K562 (cell line): ENCODE measurements around the gene ZNF747. TPM values are rescaled to one million over a fixed set of nuclear protein-coding genes. Genes with fewer than 3 reads are reported as not detected.
"Not testable (repeated sequence)": the region's sequence is repeated elsewhere in the genome, so short reads cannot be mapped to it uniquely, and the experiment has no call there.

Experiments used
- ATAC-seq: fragments of 200-7000 bp; cut with Tn5 transposase; 3 replicates; pipeline ENCODE4 v1.9.1; 2020; ENCODE audit warnings: moderate library complexity
- BruUV-seq: library from RNA; stranded (reverse); fragments of 400-500 nt; replicated peaks from 2 replicates; lab custom pipeline; 2021; lab: Mats Ljungman, UMichigan
- CTCF ChIA-PET: fragments of 300-600 bp; formaldehyde crosslinking; extraction: SDS; loops from one replicate; lab custom pipeline; 2021; ENCODE audit warnings: low intra/inter-chr PET ratio; lab: Yijun Ruan, JAX
- POLR2A ChIA-PET: fragments of 300-600, 350-650 bp; sonication (Branson Sonifier 250); formaldehyde crosslinking; extraction: SDS; loops from one replicate; lab custom pipeline; 2021; ENCODE audit warnings: antibody characterized with exemption, inconsistent platforms; lab: Yijun Ruan, JAX
- DNase-seq, 4 experiments: peaks; one replicate each; pipeline versions ENCODE4 v3.0.0 to v3.0.0-alpha.2; 2011 to 2018; ENCODE audit warnings: low spot score in 3 of 4, mixed read lengths in 3 of 4; ENCODE audit errors: extremely low read depth in 1 of 4
- FAIRE-seq: peaks from 2 replicates; lab custom pipeline; 2011; peaks lifted over from hg19 to GRCh38; lab: Jason Lieb, UNC
- H2AFZ ChIP-seq: 2 replicates; pipeline ENCODE4 v1.6.0; 2011; ENCODE audit warnings: low read depth, low read length, control low read depth, inconsistent platforms
- H3K27ac ChIP-seq: fragments of 200-600 bp; 3 replicates; pipeline ENCODE4 v1.8.0; 2011; ENCODE audit warnings: low read depth, mild to moderate bottlenecking, control low read depth, inconsistent platforms, low read length, moderate library complexity, mixed read lengths; ENCODE audit errors: extremely low read depth
- H3K27me3 ChIP-seq, 2 experiments: fragments of 300-600 bp in 1 of 2; 2 replicates in 1 of 2; 3 replicates in 1 of 2; pipeline versions ENCODE4 v1.6.0 to v1.8.0; 2011; ENCODE audit warnings: inconsistent platforms in 2 of 2, low read length in 2 of 2, mild to moderate bottlenecking in 1 of 2, mixed read lengths in 1 of 2, moderate library complexity in 1 of 2; ENCODE audit not compliant: control insufficient read depth in 2 of 2, insufficient read depth in 2 of 2
- H3K36me3 ChIP-seq: fragments of 300-600 bp; 3 replicates; pipeline ENCODE4 v1.8.0; 2011; ENCODE audit warnings: mild to moderate bottlenecking, low read length, inconsistent platforms; ENCODE audit not compliant: control insufficient read depth, insufficient read depth
- H3K4me1 ChIP-seq, 2 experiments: fragments of 200-600 bp in 1 of 2; replicated peaks in 1 of 2; 2 replicates in 1 of 2; 3 replicates in 1 of 2; pipeline versions ENCODE4 v1.5.1 to v1.8.0; 2011; ENCODE audit warnings: inconsistent platforms in 2 of 2, low read length in 2 of 2, mild to moderate bottlenecking in 1 of 2, mixed read lengths in 1 of 2, moderate library complexity in 1 of 2; ENCODE audit not compliant: control insufficient read depth in 2 of 2, insufficient read depth in 2 of 2
- H3K4me2 ChIP-seq: 2 replicates; pipeline ENCODE4 v1.6.1; 2011; ENCODE audit warnings: low read length, control low read depth, inconsistent platforms, mixed read lengths; ENCODE audit not compliant: insufficient read depth
- H3K4me3 ChIP-seq: fragments of 200-600 bp; sonication (generic), shearing (Covaris generic); 2 replicates; pipeline ENCODE4 v1.5.1; 2016; ENCODE audit warnings: control low read depth, inconsistent platforms
- H3K79me2 ChIP-seq: fragments of 200-600 bp; 3 replicates; pipeline ENCODE4 v1.8.0; 2011; ENCODE audit warnings: low read length, inconsistent platforms; ENCODE audit not compliant: control insufficient read depth, insufficient read depth
- H3K9ac ChIP-seq, 2 experiments: 2 replicates each; pipeline versions ENCODE4 v1.6.0 to v1.6.1; 2011; ENCODE audit warnings: low read depth in 2 of 2, low read length in 2 of 2, control low read depth in 1 of 2, inconsistent platforms in 1 of 2, mild to moderate bottlenecking in 1 of 2, mixed read lengths in 1 of 2; ENCODE audit not compliant: insufficient read depth in 1 of 2
- H3K9me1 ChIP-seq: one replicate; pipeline ENCODE4 v1.6.0; 2011; ENCODE audit warnings: inconsistent platforms, mild to moderate bottlenecking, low read length, moderate library complexity; ENCODE audit not compliant: control insufficient read depth, insufficient read depth
- H3K9me3 ChIP-seq: replicated peaks from 2 replicates; pipeline ENCODE4 v1.5.1; 2011; ENCODE audit warnings: low read depth, low read length, inconsistent platforms; ENCODE audit not compliant: control insufficient read depth, insufficient read depth
- H4K20me1 ChIP-seq: replicated peaks from 2 replicates; pipeline ENCODE4 v1.6.1; 2011; ENCODE audit warnings: low read length, inconsistent platforms, mixed read lengths; ENCODE audit not compliant: control insufficient read depth, insufficient read depth
- BCOR ChIP-seq: fragments of 450-650 bp; IDR thresholded peaks from 2 replicates; pipeline ENCODE4 v1.6.1; 2016
- CXXC5 ChIP-seq: fragments of 250-450 bp; sonication (Bioruptor Pico); IDR thresholded peaks from 2 replicates; pipeline ENCODE4 v1.8.0; 2022; ENCODE audit warnings: inconsistent platforms, mild to moderate bottlenecking, moderate library complexity
- DPF2 ChIP-seq: fragments of 450-650 bp; IDR thresholded peaks from 2 replicates; pipeline ENCODE4 v1.6.1; 2016
- GATA2 ChIP-seq: sonication (generic); formaldehyde crosslinking; IDR thresholded peaks from 2 replicates; pipeline ENCODE4 v1.4.0; 2020; ENCODE audit warnings: mild to moderate bottlenecking, missing genetic modification reagents
- MTA2 ChIP-seq: fragments of 450-650 bp; IDR thresholded peaks from 2 replicates; pipeline ENCODE4 v1.6.1; 2016; ENCODE audit warnings: low read depth
- NFIC ChIP-seq: fragments of 450-650 bp; IDR thresholded peaks from 2 replicates; pipeline ENCODE4 v1.6.1; 2017; ENCODE audit warnings: mild to moderate bottlenecking, inconsistent platforms
- PML ChIP-seq: IDR thresholded peaks from 2 replicates; pipeline ENCODE4 v1.6.1; 2012; ENCODE audit warnings: low read length, inconsistent platforms
- TCF3 ChIP-seq: sonication (generic); formaldehyde crosslinking; IDR thresholded peaks from 2 replicates; pipeline ENCODE4 v1.4.0; 2020; ENCODE audit warnings: mild to moderate bottlenecking, missing genetic modification reagents
- TEAD4 ChIP-seq, 2 experiments: sonication (generic) in 1 of 2; formaldehyde crosslinking in 1 of 2; IDR thresholded peaks; 2 replicates each; pipeline versions ENCODE4 v1.6.1 to v1.8.0; 2012 to 2022; ENCODE audit warnings: borderline replicate concordance in 1 of 2, inconsistent platforms in 1 of 2, low read length in 1 of 2, mild to moderate bottlenecking in 1 of 2, missing genetic modification reagents in 1 of 2
- VEZF1 ChIP-seq: fragments of 200-800 bp; sonication (Bioruptor generic); IDR thresholded peaks from 2 replicates; pipeline ENCODE4 v1.6.1; 2017; ENCODE audit warnings: missing genetic modification characterization, missing compliant biosample characterization
- ZNF121 ChIP-seq: sonication (generic); formaldehyde crosslinking; conservative IDR thresholded peaks from 2 replicates; pipeline ENCODE4 v1.8.0; 2022; ENCODE audit warnings: missing genetic modification reagents
- WGBS: fragments of 100-300 bp; shearing (Covaris generic); methylation state at CpG from one replicate; pipeline ENCODE4 v1.1.6; 2016; ENCODE audit warnings: low coverage, mixed read lengths; ENCODE audit not compliant: insufficient coverage; ENCODE audit errors: missing lambda C conversion rate; 5-methylcytosine and 5-hydroxymethylcytosine counted together
- in situ Hi-C: fragments of 300-500 bp; cut with MboI; formaldehyde crosslinking; loops from 4 replicates; pipeline ENCODE4 v1.15.0; 2018; ENCODE audit warnings: inconsistent platforms, mixed read lengths
- intact Hi-C: fragments of 100-400 bp; cut with micrococcal nuclease; formaldehyde crosslinking; loops from 2 replicates; pipeline ENCODE4 v1.14.2; 2022
- polyA plus RNA-seq, 8 experiments: library from polyadenylated mRNA; depleted of rRNA in 4 of 8; stranded (reverse) in 5 of 8; unstranded in 3 of 8; fragments of >200 nt; fragmentation: Nextera tagmentation in 2 of 8; fragmentation: Illumina TruSeq in 1 of 8; extraction: Ambion mirVana in 2 of 8; extraction: Trizol in 1 of 8; gene quantifications; 2 replicates each; pipeline versions ENCODE4 v1.2.1 to v1.2.3, GENCODE V29; 2011 to 2014; ENCODE audit warnings: inconsistent platforms in 1 of 8, missing spikeins in 1 of 8
- total RNA-seq, 7 experiments: library from RNA; depleted of rRNA in 6 of 7; stranded (reverse); fragments of >200 nt in 6 of 7; fragmentation: Illumina TruSeq in 2 of 7; extraction: Trizol in 2 of 7; gene quantifications; 2 replicates each; pipeline versions ENCODE4 v1.2.1 to v1.2.3, GENCODE V29; 2011 to 2021; ENCODE audit warnings: low replicate concordance in 1 of 7

The ZNF747 gene
- total and polyA plus RNA-seq, 9 of the 15 experiments (the other 6 are each of a cell fraction or from before 2014, with no cell fraction given) = 0.14 to 3.3 (median 1.5) TPM

GRCh38 chr16:30540916-30541464 lies 6.3 kb upstream of the ZNF747 start (continued):
- peak; percentile 85 for TF ChIP-seq TCF3
- peak; percentile 81 for TF ChIP-seq TEAD4 (IDR thresholded peaks at IDR 0.05; ENCODE audit: low read length)
- TF ChIP-seq TEAD4 (CRISPR knock-in tag; IDR thresholded peaks at IDR 0.05; ENCODE audit: borderline replicate concordance) = not testable (repeated sequence)
- peak; percentile 66 for TF ChIP-seq NFIC
- TF ChIP-seq ZNF121 = peak; percentile 63
- peak; percentile 58 for TF ChIP-seq PML
- TF ChIP-seq BCOR = peak; percentile 58
- 0 out of 2 replicates have a peak, but pooled peaks have one; percentile 10 for TF ChIP-seq CXXC5 (CRISPR knock-in tag)
- TF ChIP-seq MTA2 = peak; percentile 65
- peak; percentile 18; the same call in 1 of the 2 replicates for TF ChIP-seq VEZF1 (CRISPR knock-in tag)
- TF ChIP-seq DPF2 = 0 out of 2 replicates have a peak, but pooled peaks have one; percentile 53
- peak; percentile 71 for TF ChIP-seq GATA2
- TF ChIP-seq, all 486 proteins: peak for 47; not testable (repeated sequence) for 439

GRCh38 chr16:30539986-30540526 lies 5.4 kb upstream of the ZNF747 start:
- DNase-seq, H2AFZ ChIP-seq, in situ Hi-C loops, H3K9me1 ChIP-seq, FAIRE-seq, H3K9me3 ChIP-seq, H3K27me3 ChIP-seq, BruUV-seq, ATAC-seq, CTCF ChIA-PET, H3K4me2 ChIP-seq, H3K27ac ChIP-seq, H3K36me3 ChIP-seq, H4K20me1 ChIP-seq, H3K4me3 ChIP-seq: not testable (repeated sequence)
- peaks cover 32 to 33% of the 10 kb centered on the region in 2 experiments; a peak in 4 of 5 replicates for H3K4me1 ChIP-seq
- WGBS = 91% methylated on average over 11 of the region's 13 CpGs
- POLR2A ChIA-PET = interaction anchor here (0.9 to 3.5 kb wide), 4 partner anchors 11 to 119 kb away, joined by 3 to 20 read pairs (median 3); partner anchors contain the start of gene ZNF764
- peak overlapping the region in 1 of 2 experiments; percentile 66; a peak in 1 of 4 replicates for H3K9ac ChIP-seq
- intact Hi-C loops = loop anchor here (10.0 kb wide), 1 partner anchor 155 kb away; the partner anchor contains the start of gene SRCAP
- H3K79me2 ChIP-seq = peaks cover 20% of the 10 kb centered on the region
